Neural cell (in vitro differentiated cells): ENCODE measurements around the gene SHISAL2B. TPM values are rescaled to one million over a fixed set of nuclear protein-coding genes. Genes with fewer than 3 reads are reported as not detected.

ENCODE experiments used
- H2AFZ ChIP-seq: fragments of 200-600, 300-800 bp; sonication (generic), shearing (Covaris generic); 2 replicates; pipeline ENCODE4 v1.6.0; 2014; ENCODE audit warnings: low read depth, mild to moderate bottlenecking, antibody characterized with exemption, low read length, moderate library complexity
- H3F3A ChIP-seq: fragments of 200-600 bp; shearing (Covaris generic); 2 replicates; pipeline ENCODE4 v1.6.1; 2016; ENCODE audit warnings: mild to moderate bottlenecking, moderate library complexity, mixed read lengths, antibody characterized with exemption, low read length; ENCODE audit not compliant: insufficient read depth, poor library complexity, severe bottlenecking
- H3K27ac ChIP-seq: fragments of 200-600, 300-800 bp; sonication (generic), shearing (Covaris generic); 2 replicates; pipeline ENCODE4 v1.5.1; 2014; ENCODE audit warnings: mild to moderate bottlenecking, low read length, moderate library complexity
- H3K27me3 ChIP-seq: fragments of 300-800, 200-600 bp; sonication (generic), shearing (Covaris generic); 2 replicates; pipeline ENCODE4 v1.6.0; 2014; ENCODE audit warnings: mild to moderate bottlenecking, low read depth, low read length, moderate library complexity; ENCODE audit not compliant: insufficient read depth
- H3K36me3 ChIP-seq: fragments of 300-800, 200-600 bp; sonication (generic), shearing (Covaris generic); 2 replicates; pipeline ENCODE4 v1.5.1; 2014; ENCODE audit warnings: mild to moderate bottlenecking, antibody characterized with exemption, low read length, moderate library complexity; ENCODE audit not compliant: insufficient read depth
- H3K4me2 ChIP-seq: fragments of 300-800, 200-600 bp; sonication (generic), shearing (Covaris generic); 2 replicates; pipeline ENCODE4 v1.6.0; 2014; ENCODE audit warnings: mild to moderate bottlenecking, low read length
- H3K4me3 ChIP-seq: fragments of 300-800, 200-600 bp; sonication (generic), shearing (Covaris generic); 2 replicates; pipeline ENCODE4 v1.5.1; 2014; ENCODE audit warnings: mild to moderate bottlenecking, low read length, moderate library complexity
- H3K79me2 ChIP-seq: fragments of 200-600 bp; shearing (Covaris generic); replicated peaks from 2 replicates; pipeline ENCODE4 v1.6.0; 2014; ENCODE audit warnings: mild to moderate bottlenecking, low read length, moderate library complexity; ENCODE audit not compliant: insufficient read depth
- H3K9ac ChIP-seq: fragments of 300-800, 200-600 bp; sonication (generic), shearing (Covaris generic); 2 replicates; pipeline ENCODE4 v1.6.1; 2016; ENCODE audit warnings: mild to moderate bottlenecking, low read length, mixed read lengths
- H3K9me2 ChIP-seq: fragments of 200-600 bp; shearing (Covaris generic); 2 replicates; pipeline ENCODE4 v1.6.1; 2016; ENCODE audit warnings: mild to moderate bottlenecking, low read length, mixed read lengths; ENCODE audit not compliant: insufficient read depth
- H3K9me3 ChIP-seq: fragments of 200-600, 300-800 bp; sonication (generic), shearing (Covaris generic); 2 replicates; pipeline ENCODE4 v1.6.1; 2016; ENCODE audit warnings: mild to moderate bottlenecking, mixed run types, low read length, moderate library complexity, mixed read lengths
- H4K20me1 ChIP-seq: fragments of 200-600 bp; shearing (Covaris generic); 2 replicates; pipeline ENCODE4 v1.6.1; 2016; ENCODE audit warnings: mild to moderate bottlenecking, mixed run types; ENCODE audit not compliant: insufficient read depth
- EP300 ChIP-seq: fragments of 450-650 bp; conservative IDR thresholded peaks from 2 replicates; pipeline ENCODE4 v1.6.1; 2014; ENCODE audit warnings: antibody characterized with exemption, mild to moderate bottlenecking, moderate library complexity; ENCODE audit not compliant: poor library complexity, severe bottlenecking
- EZH2 ChIP-seq: fragments of 200-600, 300-800 bp; shearing (Covaris generic), sonication (generic); IDR thresholded peaks from 2 replicates; pipeline ENCODE4 v1.6.1; 2014; ENCODE audit warnings: antibody characterized with exemption, low read length, borderline replicate concordance, mild to moderate bottlenecking; ENCODE audit not compliant: insufficient read depth, poor library complexity, severe bottlenecking
- MXI1 ChIP-seq: fragments of 450-650 bp; conservative IDR thresholded peaks from 2 replicates; pipeline ENCODE4 v1.6.1; 2014; ENCODE audit warnings: antibody characterized with exemption, mild to moderate bottlenecking; ENCODE audit not compliant: poor library complexity, severe bottlenecking
- POLR2AphosphoS5 ChIP-seq: IDR thresholded peaks from 2 replicates; pipeline ENCODE4 v1.6.1; 2012
- RAD21 ChIP-seq: fragments of 450-650 bp; conservative IDR thresholded peaks from 2 replicates; pipeline ENCODE4 v1.6.1; 2014; ENCODE audit warnings: antibody characterized with exemption, mild to moderate bottlenecking, moderate library complexity
- SMC3 ChIP-seq: fragments of 450-650 bp; conservative IDR thresholded peaks from 2 replicates; pipeline ENCODE4 v1.6.1; 2014; ENCODE audit warnings: antibody characterized with exemption, mild to moderate bottlenecking, moderate library complexity; ENCODE audit not compliant: poor library complexity
- TAF1 ChIP-seq: IDR thresholded peaks from 2 replicates; pipeline ENCODE4 v1.6.1; 2012; ENCODE audit warnings: low read depth
- polyA plus RNA-seq: library from polyadenylated mRNA; depleted of rRNA; stranded (reverse); fragments of >200 nt; gene quantifications from 2 replicates; pipeline ENCODE4 v1.2.3, GENCODE V29; 2014
- TF ChIP-seq, protein P1 (sequence below): fragments of 450-650 bp; IDR thresholded peaks from 2 replicates; pipeline ENCODE4 v1.5.1; 2014; ENCODE audit warnings: antibody characterized with exemption, mild to moderate bottlenecking, moderate library complexity; ENCODE audit not compliant: poor library complexity, severe bottlenecking
- TF ChIP-seq, protein P2 (sequence below): IDR thresholded peaks from 2 replicates; pipeline ENCODE4 v1.6.1; 2012; ENCODE audit warnings: borderline replicate concordance

SHISAL2B gene
- polyA plus RNA-seq, 1 donor from 2014 or later, result not detected

DNA sequence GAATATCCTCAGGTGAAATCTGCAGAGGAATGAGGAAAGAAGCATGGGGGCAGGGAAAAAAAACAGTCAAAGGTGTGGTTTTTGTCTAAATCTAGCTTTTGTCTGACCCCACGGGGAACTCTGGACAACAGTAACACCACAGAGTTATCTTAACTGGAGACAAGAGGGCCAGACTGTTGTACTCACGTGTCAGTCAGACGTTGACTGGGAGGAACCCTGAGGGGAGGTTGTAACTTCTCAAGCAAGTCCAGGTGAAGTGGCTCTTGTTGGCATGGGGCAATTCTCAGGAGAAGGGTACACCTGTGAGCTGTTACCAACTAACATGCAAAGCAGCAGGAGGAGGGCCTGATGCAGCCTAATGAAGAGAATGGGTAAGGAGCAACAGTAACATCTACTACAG, 44.1 kb upstream of the SHISAL2B start:
- H3K27ac ChIP-seq, result no peak overlapping the region
- H3K9ac ChIP-seq, result no peak overlapping the region
- H3K27me3 ChIP-seq, result no peaks in the 10 kb centered on the region
- no peaks in the 10 kb centered on the region for H3K36me3 ChIP-seq
- H3K4me3 ChIP-seq, result no peak overlapping the region
- no peaks in the 10 kb centered on the region for H3K9me2 ChIP-seq
- no peaks in the 10 kb centered on the region for H4K20me1 ChIP-seq
- H3K79me2 ChIP-seq, result no peaks in the 10 kb centered on the region
- H3K9me3 ChIP-seq, result no peaks in the 10 kb centered on the region
- TF ChIP-seq EP300 (no peak), POLR2AphosphoS5 (no peak), TAF1 (no peak), RAD21 (no peak), EZH2 (no peak), SMC3 (no peak), MXI1 (no peak)
- TF ChIP-seq, protein P1, sequence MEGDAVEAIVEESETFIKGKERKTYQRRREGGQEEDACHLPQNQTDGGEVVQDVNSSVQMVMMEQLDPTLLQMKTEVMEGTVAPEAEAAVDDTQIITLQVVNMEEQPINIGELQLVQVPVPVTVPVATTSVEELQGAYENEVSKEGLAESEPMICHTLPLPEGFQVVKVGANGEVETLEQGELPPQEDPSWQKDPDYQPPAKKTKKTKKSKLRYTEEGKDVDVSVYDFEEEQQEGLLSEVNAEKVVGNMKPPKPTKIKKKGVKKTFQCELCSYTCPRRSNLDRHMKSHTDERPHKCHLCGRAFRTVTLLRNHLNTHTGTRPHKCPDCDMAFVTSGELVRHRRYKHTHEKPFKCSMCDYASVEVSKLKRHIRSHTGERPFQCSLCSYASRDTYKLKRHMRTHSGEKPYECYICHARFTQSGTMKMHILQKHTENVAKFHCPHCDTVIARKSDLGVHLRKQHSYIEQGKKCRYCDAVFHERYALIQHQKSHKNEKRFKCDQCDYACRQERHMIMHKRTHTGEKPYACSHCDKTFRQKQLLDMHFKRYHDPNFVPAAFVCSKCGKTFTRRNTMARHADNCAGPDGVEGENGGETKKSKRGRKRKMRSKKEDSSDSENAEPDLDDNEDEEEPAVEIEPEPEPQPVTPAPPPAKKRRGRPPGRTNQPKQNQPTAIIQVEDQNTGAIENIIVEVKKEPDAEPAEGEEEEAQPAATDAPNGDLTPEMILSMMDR, result no peak
- TF ChIP-seq, protein P2, sequence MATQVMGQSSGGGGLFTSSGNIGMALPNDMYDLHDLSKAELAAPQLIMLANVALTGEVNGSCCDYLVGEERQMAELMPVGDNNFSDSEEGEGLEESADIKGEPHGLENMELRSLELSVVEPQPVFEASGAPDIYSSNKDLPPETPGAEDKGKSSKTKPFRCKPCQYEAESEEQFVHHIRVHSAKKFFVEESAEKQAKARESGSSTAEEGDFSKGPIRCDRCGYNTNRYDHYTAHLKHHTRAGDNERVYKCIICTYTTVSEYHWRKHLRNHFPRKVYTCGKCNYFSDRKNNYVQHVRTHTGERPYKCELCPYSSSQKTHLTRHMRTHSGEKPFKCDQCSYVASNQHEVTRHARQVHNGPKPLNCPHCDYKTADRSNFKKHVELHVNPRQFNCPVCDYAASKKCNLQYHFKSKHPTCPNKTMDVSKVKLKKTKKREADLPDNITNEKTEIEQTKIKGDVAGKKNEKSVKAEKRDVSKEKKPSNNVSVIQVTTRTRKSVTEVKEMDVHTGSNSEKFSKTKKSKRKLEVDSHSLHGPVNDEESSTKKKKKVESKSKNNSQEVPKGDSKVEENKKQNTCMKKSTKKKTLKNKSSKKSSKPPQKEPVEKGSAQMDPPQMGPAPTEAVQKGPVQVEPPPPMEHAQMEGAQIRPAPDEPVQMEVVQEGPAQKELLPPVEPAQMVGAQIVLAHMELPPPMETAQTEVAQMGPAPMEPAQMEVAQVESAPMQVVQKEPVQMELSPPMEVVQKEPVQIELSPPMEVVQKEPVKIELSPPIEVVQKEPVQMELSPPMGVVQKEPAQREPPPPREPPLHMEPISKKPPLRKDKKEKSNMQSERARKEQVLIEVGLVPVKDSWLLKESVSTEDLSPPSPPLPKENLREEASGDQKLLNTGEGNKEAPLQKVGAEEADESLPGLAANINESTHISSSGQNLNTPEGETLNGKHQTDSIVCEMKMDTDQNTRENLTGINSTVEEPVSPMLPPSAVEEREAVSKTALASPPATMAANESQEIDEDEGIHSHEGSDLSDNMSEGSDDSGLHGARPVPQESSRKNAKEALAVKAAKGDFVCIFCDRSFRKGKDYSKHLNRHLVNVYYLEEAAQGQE, result no peak
- H2AFZ ChIP-seq, result no peak overlapping the region
- H3F3A ChIP-seq, result no peaks in the 10 kb centered on the region
- H3K4me2 ChIP-seq, result no peak overlapping the region

- H3K79me2 ChIP-seq, result no peaks in the 10 kb centered on the region
- H4K20me1 ChIP-seq, result no peaks in the 10 kb centered on the region
- H3K9ac ChIP-seq, result no peak overlapping the region
- H3K9me2 ChIP-seq, result no peaks in the 10 kb centered on the region
- no peak overlapping the region for H3K4me3 ChIP-seq
- no peaks in the 10 kb centered on the region for H3F3A ChIP-seq
- H3K9me3 ChIP-seq, result no peaks in the 10 kb centered on the region
- no peaks in the 10 kb centered on the region for H3K27me3 ChIP-seq
- TF ChIP-seq POLR2AphosphoS5 (no peak), SMC3 (no peak)
- H2AFZ ChIP-seq, result no peak overlapping the region
- H3K27ac ChIP-seq, result no peak overlapping the region
- no peak overlapping the region for H3K4me2 ChIP-seq
- no peaks in the 10 kb centered on the region for H3K36me3 ChIP-seq
Measured at GRCh38 chr5:64649512-64649911, 40.8 kb upstream of the SHISAL2B start.
